OCI-M2 (cell line): ENCODE results near the gene AGFG1.
"Not testable (repeated sequence)": the region's sequence is repeated elsewhere in the genome, so short reads cannot be mapped to it uniquely, and the experiment has no call there.

Source experiments
- DNase-seq: peaks from one replicate; lab custom pipeline; 2025; ENCODE audit not compliant: unreplicated experiment; lab: John Stamatoyannopoulos, UW

The AGFG1 gene

DNA sequence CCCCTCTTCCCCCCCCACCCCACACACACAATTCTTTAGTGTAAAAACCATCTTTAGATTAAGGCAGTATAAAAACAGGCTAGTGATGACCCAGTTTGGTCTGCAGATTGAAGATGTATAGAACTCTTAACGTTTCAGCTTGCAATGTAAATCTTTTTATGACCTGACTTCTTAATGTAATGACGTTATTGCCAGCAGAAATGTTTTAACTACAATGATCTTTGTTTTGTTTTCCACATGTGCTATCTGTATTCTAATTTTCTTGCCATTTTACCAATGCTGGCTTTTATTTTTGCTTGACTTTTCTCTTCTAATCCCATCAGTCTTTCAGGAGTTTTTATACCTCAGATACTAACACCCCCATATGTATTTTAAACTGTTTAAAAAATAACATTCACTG is 25.2 kb downstream of the AGFG1 start:
- no peak for DNase-seq

DNA sequence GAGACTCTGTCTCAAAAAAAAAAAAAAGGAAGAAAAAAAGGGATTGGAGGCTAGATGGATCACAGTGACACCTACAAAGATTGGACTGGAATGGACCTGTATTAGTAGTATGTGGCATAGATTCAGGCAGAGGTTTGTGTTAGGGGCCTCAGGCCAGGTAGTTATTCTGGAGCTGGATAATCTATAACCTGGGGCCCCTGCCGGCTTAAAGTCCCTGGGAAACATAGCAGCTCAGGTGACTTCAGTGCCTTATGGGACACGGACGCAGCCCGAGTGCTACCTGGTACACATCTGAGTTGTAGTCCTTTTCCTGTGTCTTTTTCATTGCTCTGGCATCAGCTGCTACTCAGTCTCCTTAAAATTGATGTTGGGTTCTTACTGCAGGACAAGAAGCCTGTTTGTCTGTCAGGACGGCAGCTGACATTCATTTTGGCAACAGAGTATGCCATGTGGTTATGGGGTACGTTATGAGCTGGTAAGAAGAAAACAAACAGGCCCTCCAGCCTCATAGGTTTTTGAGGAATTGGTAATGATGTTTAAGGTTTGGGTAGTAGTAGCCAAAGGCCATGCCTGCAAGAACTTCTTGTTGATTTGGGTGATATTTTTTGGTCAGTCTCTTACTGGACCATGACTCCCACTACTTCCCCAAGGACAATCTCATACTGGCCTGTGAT is 27.8 kb downstream of the AGFG1 start:
- DNase-seq, result no peak

DNA sequence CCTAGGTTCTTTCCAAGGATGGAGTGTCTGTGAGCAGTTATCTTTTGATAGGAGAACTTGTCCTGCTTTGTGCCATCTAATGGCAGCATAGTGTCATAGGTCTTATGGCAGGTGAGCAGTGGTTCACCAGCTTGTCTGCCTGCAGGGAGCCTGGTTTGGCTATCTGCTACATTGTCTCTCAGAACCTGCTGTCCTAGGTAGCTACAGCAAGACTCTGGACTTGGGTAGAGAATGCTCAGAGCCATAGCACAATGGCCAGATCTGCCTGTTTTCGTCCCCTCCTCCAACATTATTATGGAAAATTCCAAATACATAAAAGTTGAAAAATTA is 28.3 kb downstream of the AGFG1 start:
- no peak for DNase-seq

DNA sequence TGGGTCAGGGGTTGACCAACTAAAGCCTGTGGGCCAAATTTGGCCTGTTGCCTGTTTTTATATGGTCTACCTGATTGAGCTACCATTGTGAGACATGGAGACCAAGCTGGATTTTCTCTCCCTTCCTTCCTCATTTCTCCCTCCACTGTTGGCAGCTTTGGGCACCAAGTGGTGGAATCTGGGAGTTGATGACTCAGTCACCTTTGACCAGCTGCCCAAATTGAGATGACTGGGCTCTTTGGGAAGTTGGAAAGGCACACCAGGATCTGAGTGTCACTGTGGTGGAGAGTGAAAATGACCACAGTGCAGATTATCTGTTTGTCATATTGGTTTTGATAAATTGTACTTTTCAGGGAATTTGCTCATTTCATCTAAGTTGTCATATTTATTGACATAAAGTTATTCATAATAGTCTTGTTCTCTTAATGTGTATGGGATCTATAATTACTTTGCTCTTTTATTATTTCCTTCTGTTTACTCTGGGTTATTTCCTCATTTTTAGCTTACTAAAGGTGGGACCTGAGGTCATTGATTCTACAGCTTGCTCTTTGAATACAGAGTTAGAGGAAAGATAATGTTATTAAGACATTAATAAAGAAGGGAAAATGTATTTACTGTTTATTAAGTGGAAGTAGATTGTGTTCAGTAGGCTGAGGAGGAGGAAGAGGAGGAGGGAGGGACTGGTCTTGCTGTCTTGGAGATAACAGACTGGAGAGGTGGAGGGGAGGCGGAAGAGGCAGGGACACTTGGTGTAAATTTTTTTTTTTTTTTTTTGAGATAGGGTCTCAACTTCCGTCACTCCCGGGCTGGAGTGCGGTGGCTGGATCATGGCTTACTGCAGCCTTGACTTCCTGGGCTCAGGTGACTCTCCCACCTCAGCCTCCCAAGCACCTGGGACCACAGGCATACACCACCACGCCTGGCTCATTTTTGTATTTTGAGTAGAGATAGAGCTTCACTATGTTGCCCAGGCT is 31.8 kb downstream of the AGFG1 start:
- DNase-seq, result no peak

DNA sequence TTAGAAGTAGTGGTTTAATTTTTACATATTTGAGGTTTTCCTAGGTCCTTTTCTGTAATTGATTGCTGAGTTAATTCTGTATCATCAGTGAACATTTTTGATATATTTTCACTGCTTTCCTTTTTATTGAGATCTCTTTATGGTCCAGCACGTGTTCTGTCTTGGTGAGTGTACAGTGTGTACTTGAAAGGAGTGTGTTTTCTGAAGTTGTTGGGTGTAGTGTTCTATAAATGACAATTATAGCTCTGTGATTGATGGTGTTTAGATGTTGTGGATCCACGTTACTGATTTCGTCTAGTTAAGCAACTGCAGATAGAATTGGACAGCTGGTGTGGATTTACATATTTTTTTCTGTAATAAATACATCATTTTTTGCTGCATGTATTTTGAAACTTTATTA is 32.7 kb downstream of the AGFG1 start:
- no peak for DNase-seq

DNA sequence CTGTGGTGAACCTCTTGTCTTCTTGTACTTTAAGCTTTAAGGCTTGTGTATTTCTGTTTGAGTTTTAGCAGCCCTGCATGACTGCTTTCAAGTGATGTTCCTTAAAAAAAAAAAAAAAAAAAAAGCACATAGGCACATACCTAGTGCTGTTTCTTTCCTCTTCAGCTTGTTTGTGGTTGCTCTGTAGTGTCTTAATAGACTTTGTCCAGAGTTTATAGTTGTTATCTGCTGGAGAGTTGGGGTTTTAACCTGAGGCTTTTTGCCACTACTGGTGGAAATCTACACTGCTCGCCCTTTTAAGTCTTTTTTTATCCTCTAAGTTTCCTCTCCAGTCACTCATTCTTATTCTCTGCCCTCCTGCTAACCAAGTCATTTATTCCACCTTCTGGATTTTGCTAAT is 34.5 kb downstream of the AGFG1 start:
- no peak for DNase-seq

DNA sequence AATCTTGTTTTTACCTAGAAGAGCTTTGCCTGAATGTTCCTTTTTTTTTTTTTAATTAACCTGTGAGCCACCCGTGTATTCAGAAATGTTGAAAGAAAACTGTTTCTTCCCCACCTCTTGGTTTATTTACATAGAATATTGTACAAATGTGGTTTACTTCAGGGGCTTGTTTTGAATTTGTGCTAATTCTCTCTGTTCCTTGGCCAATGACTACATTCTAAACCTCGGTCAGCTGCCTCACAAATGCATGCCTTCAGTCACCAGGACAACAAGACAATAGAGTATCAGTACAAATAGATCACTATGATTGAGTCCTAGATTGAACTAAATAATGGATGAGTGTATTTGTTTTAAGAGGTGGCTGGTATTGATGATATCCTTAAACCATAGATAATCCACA is 36.0 kb downstream of the AGFG1 start:
- no peak for DNase-seq

DNA sequence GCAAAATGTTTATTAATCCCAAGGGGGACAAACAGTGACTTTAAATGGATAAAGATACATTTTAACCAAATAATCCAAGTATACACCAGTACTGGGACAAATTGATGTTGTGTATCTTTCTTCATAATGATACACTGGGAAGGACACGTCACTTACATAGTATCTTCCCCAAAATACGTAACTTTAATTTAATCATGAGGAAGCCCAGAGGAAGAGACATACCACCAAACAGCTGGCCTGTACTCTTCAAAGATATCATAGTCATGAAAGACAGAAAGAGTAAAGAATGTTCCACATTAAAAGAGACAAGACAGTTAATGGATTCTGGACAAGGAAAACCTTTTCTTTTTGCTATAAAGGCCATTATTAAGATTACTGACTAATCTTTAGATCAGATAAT is 37.1 kb downstream of the AGFG1 start:
- DNase-seq, result no peak

DNA sequence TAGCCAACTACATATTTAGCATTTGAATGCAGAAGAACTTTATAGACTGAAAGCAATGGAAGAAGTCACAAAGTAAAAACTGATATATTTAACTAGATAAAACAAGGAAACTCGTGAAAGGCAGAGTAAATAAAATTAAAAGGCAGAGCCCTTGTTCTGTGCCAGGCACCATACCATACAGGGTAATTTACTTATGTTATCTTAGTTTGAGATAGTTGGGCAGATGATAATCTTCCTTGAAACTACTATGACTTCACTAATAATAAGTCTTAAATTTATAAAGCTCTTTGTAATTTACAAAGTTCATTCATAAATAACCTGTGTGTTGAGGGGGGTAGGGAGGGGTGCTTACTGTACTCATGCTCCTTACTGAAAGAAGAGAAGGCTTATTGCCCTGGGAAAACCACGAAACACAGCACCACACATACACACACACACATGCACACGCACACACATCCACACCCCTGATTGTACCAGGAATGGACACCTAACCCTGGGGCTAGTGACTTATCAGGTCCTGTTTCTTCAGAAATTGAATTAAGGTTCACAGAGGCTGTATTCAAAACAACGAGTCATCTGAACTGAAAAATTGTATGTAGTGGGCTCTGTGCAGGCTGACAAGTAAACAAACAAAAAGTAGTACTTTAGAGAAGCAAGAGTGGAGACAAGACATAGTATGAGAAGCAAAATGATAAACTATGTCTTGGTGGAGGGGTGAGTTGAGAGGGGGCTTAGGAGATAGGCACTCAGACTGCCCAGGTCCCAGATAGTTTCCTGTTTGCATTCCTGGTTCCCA is 38.1 kb downstream of the AGFG1 start:
- no peak for DNase-seq

DNA sequence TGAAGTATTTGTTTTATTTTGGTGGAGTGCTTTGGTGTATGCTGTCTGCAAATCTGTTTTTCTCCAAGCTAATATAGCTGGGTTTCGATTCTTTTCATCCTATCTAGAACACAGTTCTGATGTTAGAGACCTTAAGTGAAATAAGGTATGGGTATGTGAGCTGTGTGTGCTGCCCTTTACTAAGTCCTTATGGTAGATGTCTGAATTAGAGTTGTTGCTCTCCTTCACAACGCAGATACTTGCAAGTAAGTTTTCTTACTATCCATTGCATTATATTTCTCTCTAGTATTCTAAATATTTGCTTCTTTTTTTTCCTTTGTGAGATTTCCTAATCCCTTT is 38.6 kb downstream of the AGFG1 start:
- no peak for DNase-seq

DNA sequence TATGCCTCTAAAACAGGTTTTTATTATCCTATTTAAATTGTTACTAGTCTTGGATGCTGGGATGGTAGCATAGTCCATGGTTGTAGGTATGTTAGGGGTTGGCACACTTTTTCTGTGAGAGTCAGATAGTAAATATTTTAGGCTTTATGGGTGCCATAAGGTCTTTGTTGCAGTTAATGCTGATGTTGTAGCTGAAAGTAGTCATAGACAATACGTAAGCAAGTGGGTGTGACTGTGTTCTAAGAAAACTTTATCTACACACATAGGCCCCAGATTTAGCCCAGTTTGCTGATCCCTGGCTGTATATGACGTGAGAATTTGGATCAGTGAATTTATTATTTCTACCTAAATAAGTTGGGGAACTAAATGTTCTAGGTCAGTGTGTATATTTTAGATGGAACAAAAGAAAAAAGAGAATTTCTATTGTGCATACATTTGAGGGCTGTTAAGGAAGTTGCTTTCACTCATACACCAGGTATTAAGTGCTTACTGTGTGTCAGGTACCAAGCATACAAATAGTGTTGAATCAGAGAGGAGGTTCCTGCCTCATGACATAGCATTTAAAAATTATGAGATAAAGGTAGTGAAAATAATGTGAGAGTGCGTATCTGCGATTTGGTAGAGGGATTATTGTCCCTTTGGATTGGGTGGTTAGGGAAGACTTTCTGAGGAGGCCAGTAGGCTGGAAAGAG is 39.4 kb downstream of the AGFG1 start:
- no peak for DNase-seq

DNA sequence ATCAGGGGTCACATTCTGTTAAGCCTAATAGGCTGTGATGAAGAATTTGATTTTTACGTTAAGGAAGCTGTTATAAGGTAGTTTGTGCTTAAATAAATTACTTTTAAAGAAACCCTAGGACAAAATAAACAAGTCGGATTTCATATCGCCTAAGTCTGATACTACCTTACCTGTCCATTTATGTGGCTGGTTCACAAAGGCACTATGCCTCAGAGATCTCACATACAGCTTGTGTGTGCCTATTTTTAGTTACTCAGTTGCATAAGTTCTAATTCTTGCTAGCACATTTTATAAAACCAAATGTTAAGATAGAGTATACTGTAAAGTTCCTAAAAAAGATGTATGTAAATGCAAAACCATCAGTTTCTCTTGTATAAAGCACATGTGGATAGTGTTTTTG is 40.0 kb downstream of the AGFG1 start:
- DNase-seq, result no peak

DNA sequence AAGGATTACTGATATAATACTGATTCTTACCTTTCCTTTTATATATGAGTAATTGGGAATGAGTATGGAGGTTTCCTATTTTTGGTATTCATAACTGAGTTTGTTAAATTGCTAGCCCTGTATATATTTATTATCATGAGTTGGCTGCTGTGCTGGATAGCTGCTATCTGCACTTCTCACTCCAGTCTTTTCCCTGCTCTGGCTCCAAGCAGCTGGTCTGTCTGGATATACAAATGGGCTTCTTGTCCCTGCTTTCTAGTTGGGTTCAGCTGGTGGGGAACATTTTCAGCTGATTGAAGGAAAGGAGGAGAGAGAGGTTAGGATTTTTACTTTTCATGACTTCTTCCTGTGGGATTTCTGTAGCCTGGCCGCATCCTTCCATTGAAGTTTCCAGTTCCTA is 41.2 kb downstream of the AGFG1 start:
- DNase-seq, result no peak

DNA sequence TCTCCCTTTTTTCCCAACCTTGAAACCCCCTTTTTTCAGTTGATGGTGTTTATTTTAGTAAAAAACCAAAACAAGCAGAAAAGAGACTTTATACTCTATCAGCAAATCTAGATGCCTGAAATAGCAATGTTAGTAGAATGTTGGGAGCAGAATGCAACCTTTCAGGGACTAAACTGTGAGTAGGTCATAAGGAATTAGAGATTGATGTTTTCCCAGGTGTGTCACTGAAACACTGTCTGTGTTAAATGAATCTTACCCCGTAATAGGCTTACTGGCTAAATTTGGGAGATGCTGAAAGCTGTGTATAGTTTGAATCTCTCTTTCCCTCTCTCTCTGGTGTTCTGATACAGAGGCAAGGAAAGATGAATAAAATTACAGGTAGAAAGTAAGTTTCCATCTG is 43.8 kb downstream of the AGFG1 start:
- DNase-seq, result no peak

DNA sequence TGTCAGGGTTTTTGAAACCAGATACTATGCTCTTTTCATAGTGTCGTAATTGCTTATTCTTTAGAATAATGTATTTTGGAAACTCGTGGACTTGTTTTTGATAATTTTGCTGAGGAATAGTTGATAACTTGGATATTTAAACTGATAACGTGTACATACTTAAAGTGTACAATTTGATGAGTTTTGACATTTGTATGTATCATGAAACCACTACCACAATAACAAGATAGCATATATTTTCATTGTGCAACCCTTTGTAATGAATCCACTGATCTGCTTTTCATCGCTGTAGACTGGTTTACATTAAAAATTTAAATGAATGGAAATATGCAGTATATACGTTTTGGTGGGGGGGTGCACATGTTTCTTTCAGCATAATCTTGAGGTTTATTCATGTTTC is 45.8 kb downstream of the AGFG1 start:
- DNase-seq, result no peak

DNA sequence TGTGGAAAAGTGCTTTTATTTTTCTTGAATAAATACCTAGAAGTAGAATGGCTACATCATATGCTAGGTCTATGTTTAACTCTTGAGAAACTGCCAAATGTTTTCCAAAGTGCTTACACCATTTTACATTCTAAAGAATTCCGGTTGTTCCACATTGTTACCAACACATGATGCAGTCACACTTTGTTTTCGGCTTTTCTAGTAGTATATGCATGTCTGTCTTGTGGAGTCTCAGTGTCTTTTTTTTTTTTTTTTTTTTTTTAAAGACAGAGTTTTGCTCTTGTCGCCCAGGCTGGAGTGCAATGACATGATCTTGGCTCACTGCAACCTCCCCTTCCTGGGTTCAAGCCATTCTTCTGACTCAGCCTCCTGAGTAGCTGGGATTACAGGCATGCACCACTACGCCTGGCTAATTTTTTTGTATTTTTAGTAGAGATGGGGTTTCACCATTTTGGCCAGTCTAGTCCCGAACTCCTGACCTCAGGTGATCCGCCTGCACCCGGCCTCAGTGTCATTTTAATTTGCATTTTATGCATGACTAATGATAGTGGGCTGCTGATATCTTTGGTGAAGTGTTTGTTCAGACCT is 46.4 kb downstream of the AGFG1 start:
- not testable (repeated sequence) for DNase-seq

DNA sequence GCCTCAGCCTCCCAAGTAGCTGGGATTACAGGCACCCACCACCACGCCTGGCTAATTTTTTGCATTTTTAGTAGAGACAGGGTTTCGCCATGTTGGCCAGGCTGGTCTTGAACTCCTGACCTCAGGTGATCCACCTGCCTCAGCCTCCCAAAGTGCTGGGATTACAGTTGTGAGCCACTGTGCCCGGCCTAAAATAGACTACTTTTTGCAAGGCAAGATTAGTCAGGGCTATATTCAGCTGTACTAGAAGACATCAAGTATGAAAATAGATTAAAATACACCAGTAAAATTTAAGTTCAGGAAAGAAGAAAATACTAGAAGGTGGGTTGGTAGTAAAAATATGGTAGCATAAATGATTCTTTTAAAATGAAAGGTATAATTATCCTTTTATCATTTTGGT is 49.2 kb downstream of the AGFG1 start:
- DNase-seq, result not testable (repeated sequence)

DNA sequence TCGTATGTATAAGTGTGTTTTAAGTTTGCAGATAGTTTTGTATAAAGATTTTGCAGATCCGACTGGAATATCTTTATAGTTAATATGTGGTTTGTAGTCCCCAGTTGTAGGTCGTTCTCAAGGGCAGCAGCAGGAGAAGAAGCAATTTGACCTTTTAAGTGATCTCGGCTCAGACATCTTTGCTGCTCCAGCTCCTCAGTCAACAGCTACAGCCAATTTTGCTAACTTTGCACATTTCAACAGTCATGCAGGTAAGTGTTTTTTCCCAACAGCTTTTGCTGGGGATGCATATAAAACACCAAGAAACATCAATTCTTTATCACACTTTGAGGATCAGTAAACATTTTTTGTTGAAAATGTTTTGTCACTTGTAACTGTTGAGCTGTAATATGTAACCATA is 52.7 kb downstream of the AGFG1 start:
- DNase-seq, result no peak

DNA sequence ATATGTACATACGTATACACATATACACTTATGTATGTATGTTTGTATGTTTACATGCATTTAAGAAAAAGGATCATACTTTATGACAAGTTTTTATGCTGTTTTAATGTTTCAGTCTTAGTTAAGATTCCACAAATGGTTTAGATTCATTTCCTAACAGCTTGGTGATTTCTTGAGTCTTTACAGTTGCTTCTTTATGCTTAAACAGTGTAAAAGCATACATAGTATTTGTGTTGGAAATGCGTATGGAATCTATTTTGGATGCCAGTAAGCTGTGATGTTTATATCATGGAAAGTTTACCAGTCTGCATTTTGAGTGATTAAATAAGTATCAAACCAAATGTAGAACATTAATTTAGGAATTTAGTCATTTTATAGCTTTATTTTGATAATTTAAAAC is 55.4 kb downstream of the AGFG1 start:
- DNase-seq, result no peak

DNA sequence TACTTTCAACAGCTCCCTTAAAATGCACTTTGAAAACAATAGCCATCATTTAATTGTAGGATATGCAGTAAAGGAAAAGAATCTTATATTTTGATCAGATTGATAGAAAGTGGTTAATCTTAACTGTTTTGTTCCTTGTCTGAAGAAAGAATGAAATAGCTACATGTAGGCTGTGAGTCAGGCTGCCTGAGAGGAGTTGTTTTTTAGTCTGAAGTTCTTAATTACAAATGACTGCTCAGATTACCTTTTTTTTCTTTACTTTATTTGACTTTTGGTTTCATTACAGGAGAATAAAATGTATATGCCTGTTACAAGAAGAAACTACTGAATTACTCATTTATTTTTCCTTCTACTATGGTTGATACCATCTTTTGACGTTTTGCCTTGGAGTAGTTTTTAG is 56.8 kb downstream of the AGFG1 start:
- DNase-seq, result no peak

DNA sequence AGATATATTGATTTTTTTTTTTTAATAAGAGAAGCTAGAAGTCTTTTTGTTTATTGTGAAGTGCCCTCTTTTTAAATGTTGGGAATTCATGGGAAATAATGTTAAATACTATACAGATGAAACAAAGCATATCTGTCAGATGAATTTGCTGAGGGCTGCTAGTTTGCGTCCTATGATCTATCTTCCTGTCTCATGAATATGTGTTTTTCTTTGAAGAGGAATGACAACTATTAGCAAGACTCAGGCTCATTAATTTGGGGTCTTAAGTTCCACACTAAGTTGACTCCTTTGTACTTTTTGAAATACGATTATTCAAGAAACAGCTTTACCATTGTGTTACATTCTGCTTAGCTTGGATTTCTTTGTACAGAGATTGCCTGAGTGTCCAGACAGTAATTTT is 57.9 kb downstream of the AGFG1 start:
- no peak for DNase-seq
